Esophagus squamous epithelium (tissue), 4 donors: Measurements from ENCODE around the gene FZD10.

ENCODE experiments used
- POLR2A ChIP-seq, 4 donors: fragments of 450-650 bp; IDR thresholded peaks; one replicate each; pipeline ENCODE4 v1.6.1; 2017; ENCODE audit warnings: antibody characterized with exemption in 4 of 4, mild to moderate bottlenecking in 4 of 4, moderate library complexity in 3 of 4
- TF ChIP-seq, protein P1 (sequence below), 6 experiments: fragments of 450-650 bp in 4 of 6; fragments of 200-600 bp in 2 of 6; sonication (generic) in 2 of 6; IDR thresholded peaks; one replicate each; pipeline ENCODE4 v1.5.1; 2016 to 2019; ENCODE audit warnings: antibody characterized with exemption in 6 of 6, mild to moderate bottlenecking in 4 of 6, moderate library complexity in 4 of 6

DNA sequence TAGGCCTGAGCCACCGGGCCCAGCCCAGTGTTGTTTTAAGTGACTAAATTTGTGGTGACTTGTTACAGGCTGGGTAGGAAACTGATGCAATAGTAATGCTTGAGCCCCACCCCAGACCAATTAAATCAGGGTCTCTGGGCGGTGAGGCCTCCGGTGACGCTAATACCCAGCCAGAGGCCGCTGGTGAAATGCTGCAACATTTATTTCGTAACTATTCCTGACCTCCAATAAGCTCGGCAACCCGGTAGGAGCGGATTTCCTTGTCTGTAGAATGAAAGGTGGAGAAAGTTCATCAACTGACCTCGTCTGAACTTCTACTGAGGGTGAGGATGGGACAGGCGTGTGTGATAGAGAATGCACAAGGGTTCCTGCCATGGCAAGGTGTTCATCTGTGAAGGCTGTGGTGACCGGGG lies 42.3 kb downstream of the FZD10 start:
- TF ChIP-seq POLR2A (IDR thresholded peaks at IDR 0.05), result no peak
- TF ChIP-seq, protein P1, sequence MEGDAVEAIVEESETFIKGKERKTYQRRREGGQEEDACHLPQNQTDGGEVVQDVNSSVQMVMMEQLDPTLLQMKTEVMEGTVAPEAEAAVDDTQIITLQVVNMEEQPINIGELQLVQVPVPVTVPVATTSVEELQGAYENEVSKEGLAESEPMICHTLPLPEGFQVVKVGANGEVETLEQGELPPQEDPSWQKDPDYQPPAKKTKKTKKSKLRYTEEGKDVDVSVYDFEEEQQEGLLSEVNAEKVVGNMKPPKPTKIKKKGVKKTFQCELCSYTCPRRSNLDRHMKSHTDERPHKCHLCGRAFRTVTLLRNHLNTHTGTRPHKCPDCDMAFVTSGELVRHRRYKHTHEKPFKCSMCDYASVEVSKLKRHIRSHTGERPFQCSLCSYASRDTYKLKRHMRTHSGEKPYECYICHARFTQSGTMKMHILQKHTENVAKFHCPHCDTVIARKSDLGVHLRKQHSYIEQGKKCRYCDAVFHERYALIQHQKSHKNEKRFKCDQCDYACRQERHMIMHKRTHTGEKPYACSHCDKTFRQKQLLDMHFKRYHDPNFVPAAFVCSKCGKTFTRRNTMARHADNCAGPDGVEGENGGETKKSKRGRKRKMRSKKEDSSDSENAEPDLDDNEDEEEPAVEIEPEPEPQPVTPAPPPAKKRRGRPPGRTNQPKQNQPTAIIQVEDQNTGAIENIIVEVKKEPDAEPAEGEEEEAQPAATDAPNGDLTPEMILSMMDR (IDR thresholded peaks at IDR 0.05), result no peak
